Hepatocyte (in vitro differentiated cells): ENCODE results near the gene DES.

Source experiments
- EZH2 ChIP-seq: fragments of 200-600 bp; sonication (generic); IDR thresholded peaks from 2 replicates; pipeline ENCODE4 v1.6.1; 2016; ENCODE audit warnings: antibody characterized with exemption, mild to moderate bottlenecking, borderline replicate concordance
- TF ChIP-seq, protein P1 (sequence below): fragments of 200-600 bp; sonication (generic); IDR thresholded peaks from 2 replicates; pipeline ENCODE4 v1.5.1; 2016; ENCODE audit warnings: antibody characterized with exemption, mild to moderate bottlenecking; ENCODE audit not compliant: poor library complexity

DNA sequence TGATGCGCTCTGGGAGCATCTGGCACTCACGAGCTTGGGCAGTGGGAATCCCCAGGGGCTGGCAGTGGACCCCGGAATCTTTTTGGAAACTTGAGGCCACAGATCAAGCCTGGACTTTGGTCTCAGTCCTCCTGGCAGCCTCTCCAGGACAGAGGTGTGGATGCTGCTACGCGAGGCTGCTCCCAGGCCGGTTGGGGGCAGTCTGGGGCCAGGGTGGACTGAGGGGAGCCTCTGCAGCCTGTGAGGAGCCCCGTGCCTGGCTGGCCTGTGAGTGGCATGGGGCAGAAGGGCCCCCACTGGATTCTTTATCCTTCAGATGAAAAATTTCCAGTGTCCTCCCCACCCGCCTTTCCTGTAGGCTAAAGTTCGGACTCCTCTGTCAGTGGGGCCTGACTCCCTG lies 12.7 kb upstream of the DES start:
- TF ChIP-seq, protein P1, sequence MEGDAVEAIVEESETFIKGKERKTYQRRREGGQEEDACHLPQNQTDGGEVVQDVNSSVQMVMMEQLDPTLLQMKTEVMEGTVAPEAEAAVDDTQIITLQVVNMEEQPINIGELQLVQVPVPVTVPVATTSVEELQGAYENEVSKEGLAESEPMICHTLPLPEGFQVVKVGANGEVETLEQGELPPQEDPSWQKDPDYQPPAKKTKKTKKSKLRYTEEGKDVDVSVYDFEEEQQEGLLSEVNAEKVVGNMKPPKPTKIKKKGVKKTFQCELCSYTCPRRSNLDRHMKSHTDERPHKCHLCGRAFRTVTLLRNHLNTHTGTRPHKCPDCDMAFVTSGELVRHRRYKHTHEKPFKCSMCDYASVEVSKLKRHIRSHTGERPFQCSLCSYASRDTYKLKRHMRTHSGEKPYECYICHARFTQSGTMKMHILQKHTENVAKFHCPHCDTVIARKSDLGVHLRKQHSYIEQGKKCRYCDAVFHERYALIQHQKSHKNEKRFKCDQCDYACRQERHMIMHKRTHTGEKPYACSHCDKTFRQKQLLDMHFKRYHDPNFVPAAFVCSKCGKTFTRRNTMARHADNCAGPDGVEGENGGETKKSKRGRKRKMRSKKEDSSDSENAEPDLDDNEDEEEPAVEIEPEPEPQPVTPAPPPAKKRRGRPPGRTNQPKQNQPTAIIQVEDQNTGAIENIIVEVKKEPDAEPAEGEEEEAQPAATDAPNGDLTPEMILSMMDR: peak; percentile 20
- no peak for TF ChIP-seq EZH2
